GM18505 (cell line): ENCODE results near the gene DIPK1C.

Experiments
- ATAC-seq: cut with Tn5 transposase; IDR thresholded peaks from one replicate; pipeline ENCODE4 v1.9.1; 2021; ENCODE audit not compliant: unreplicated experiment
- POLR2A ChIP-seq: IDR thresholded peaks from 4 replicates; pipeline ENCODE4 v1.6.1; 2011; ENCODE audit warnings: borderline replicate concordance; ENCODE audit not compliant: insufficient read depth, insufficient read length; ENCODE audit errors: extremely low read depth

The DIPK1C gene

GRCh38 chr18:74389991-74390390, 67.1 kb downstream of the DIPK1C start:
- no peak for TF ChIP-seq POLR2A
- no peak for ATAC-seq

GRCh38 chr18:74389171-74389927, 67.8 kb downstream of the DIPK1C start:
- ATAC-seq = no peak
- TF ChIP-seq POLR2A = no peak

GRCh38 chr18:74388227-74388626, 68.9 kb downstream of the DIPK1C start:
- no peak for TF ChIP-seq POLR2A
- no peak for ATAC-seq

- ATAC-seq = no peak
- TF ChIP-seq POLR2A = no peak
These were observed 69.7 kb downstream of the DIPK1C start for GRCh38 chr18:74387383-74387782.
